ENCODE measurements around the gene CCM2L.

Gene CCM2L

GRCh38 chr20:32071395-32072167, 61.3 kb downstream of the CCM2L start:
- H3K27ac ChIP-seq (ENCODE audit: low read depth, low read length): peak overlapping the region; percentile 53
- no peak for TF ChIP-seq EZH2phosphoT487 (IDR thresholded peaks at IDR 0.05; ENCODE audit: borderline replicate concordance, low read length)
- TF ChIP-seq CTCF (IDR thresholded peaks at IDR 0.05; ENCODE audit: low read depth, low read length, poor library complexity, severe bottlenecking): no peak
- H3K9me2 ChIP-seq (replicated peaks; ENCODE audit: control insufficient read depth, low read length): no peaks in the 10 kb centered on the region
- peaks cover 59% of the 10 kb centered on the region for H3K4me1 ChIP-seq (ENCODE audit: control insufficient read depth, low read length)
- no peaks in the 10 kb centered on the region for H3K79me2 ChIP-seq (ENCODE audit: control insufficient read depth, low read length)
- H4K20me1 ChIP-seq (ENCODE audit: control insufficient read depth, insufficient read depth, low read depth, low read length): no peaks in the 10 kb centered on the region
- peak overlapping the region; percentile 42 for H3K4me3 ChIP-seq (ENCODE audit: low read length)
- H3F3A ChIP-seq (ENCODE audit: control insufficient read depth, insufficient read depth): peaks cover 35% of the 10 kb centered on the region
- H3K4me2 ChIP-seq (ENCODE audit: low read length): peak overlapping the region; percentile 85
- H3K27me3 ChIP-seq (ENCODE audit: control insufficient read depth, low read length): no peaks in the 10 kb centered on the region
- no peaks in the 10 kb centered on the region for H3K36me3 ChIP-seq (ENCODE audit: control insufficient read depth, low read length)
- H3K9me3 ChIP-seq (ENCODE audit: control insufficient read depth, insufficient read depth, low read length): no peaks in the 10 kb centered on the region

- peaks cover 29% of the 10 kb centered on the region for H3F3A ChIP-seq (ENCODE audit: control insufficient read depth, insufficient read depth)
- H3K27ac ChIP-seq (ENCODE audit: low read depth, low read length): no peak overlapping the region
- H3K27me3 ChIP-seq (ENCODE audit: control insufficient read depth, low read length): no peaks in the 10 kb centered on the region
- H3K9me2 ChIP-seq (replicated peaks; ENCODE audit: control insufficient read depth, low read length): no peaks in the 10 kb centered on the region
- H4K20me1 ChIP-seq (ENCODE audit: control insufficient read depth, insufficient read depth, low read depth, low read length): no peaks in the 10 kb centered on the region
- peaks cover 59% of the 10 kb centered on the region for H3K4me1 ChIP-seq (ENCODE audit: control insufficient read depth, low read length)
- no peaks in the 10 kb centered on the region for H3K36me3 ChIP-seq (ENCODE audit: control insufficient read depth, low read length)
- no peaks in the 10 kb centered on the region for H3K9me3 ChIP-seq (ENCODE audit: control insufficient read depth, insufficient read depth, low read length)
- TF ChIP-seq EZH2phosphoT487 (IDR thresholded peaks at IDR 0.05; ENCODE audit: borderline replicate concordance, low read length) (no peak), CTCF (IDR thresholded peaks at IDR 0.05; ENCODE audit: low read depth, low read length, poor library complexity, severe bottlenecking) (no peak)
- no peak overlapping the region for H3K4me2 ChIP-seq (ENCODE audit: low read length)
- H3K4me3 ChIP-seq (ENCODE audit: low read length): no peak overlapping the region
- H3K79me2 ChIP-seq (ENCODE audit: control insufficient read depth, low read length): no peaks in the 10 kb centered on the region
Measured at GRCh38 chr20:32072168-32072750, 62.0 kb downstream of the CCM2L start.

GRCh38 chr20:32075534-32075933, 65.3 kb downstream of the CCM2L start:
- Histone ChIP-seq H3K36me3 (ENCODE audit: control insufficient read depth, low read length) (no peaks in the 10 kb centered on the region), H3K4me1 (ENCODE audit: control insufficient read depth, low read length) (peaks cover 47% of the 10 kb centered on the region), H3K79me2 (ENCODE audit: control insufficient read depth, low read length) (no peaks in the 10 kb centered on the region), H3K4me2 (ENCODE audit: low read length) (no peak overlapping the region), H3K27ac (ENCODE audit: low read depth, low read length) (no peak overlapping the region), H4K20me1 (ENCODE audit: control insufficient read depth, insufficient read depth, low read depth, low read length) (no peaks in the 10 kb centered on the region), H3F3A (ENCODE audit: control insufficient read depth, insufficient read depth) (0 out of 2 replicates have a peak, but pooled peaks cover 3% of the 10 kb centered on the region), H3K27me3 (ENCODE audit: control insufficient read depth, low read length) (no peaks in the 10 kb centered on the region), H3K4me3 (ENCODE audit: low read length) (no peak overlapping the region), H3K9me3 (ENCODE audit: control insufficient read depth, insufficient read depth, low read length) (no peaks in the 10 kb centered on the region), H3K9me2 (replicated peaks; ENCODE audit: control insufficient read depth, low read length) (no peaks in the 10 kb centered on the region)
- TF ChIP-seq EZH2phosphoT487 (IDR thresholded peaks at IDR 0.05; ENCODE audit: borderline replicate concordance, low read length) (no peak), CTCF (IDR thresholded peaks at IDR 0.05; ENCODE audit: low read depth, low read length, poor library complexity, severe bottlenecking) (no peak)
